Neutrophil (primary cell): Measurements from ENCODE around the gene LTC4S.

Experiments used
- H3K27ac ChIP-seq: fragments of 200-600 bp; sonication (generic); 2 replicates; pipeline ENCODE4 v1.5.1; 2016; ENCODE audit warnings: mild to moderate bottlenecking, moderate library complexity
- H3K27me3 ChIP-seq: fragments of 200-600 bp; sonication (generic); 2 replicates; pipeline ENCODE4 v1.6.0; 2016; ENCODE audit warnings: mild to moderate bottlenecking
- H3K36me3 ChIP-seq: fragments of 200-600 bp; sonication (generic); 2 replicates; pipeline ENCODE4 v1.5.1; 2017
- H3K4me1 ChIP-seq, 2 experiments: fragments of 200-600 bp in 1 of 2; sonication (generic) in 1 of 2; 1 replicate in 1 of 2; 2 replicates in 1 of 2; pipeline versions ENCODE4 v1.5.1 to v1.6.1; 2013 to 2016; ENCODE audit warnings: low read depth in 1 of 2, low read length in 1 of 2, mild to moderate bottlenecking in 1 of 2, moderate library complexity in 1 of 2; ENCODE audit not compliant: control insufficient read depth in 1 of 2, insufficient read depth in 1 of 2
- H3K4me3 ChIP-seq, 2 experiments: fragments of 200-600 bp in 1 of 2; sonication (generic) in 1 of 2; 1 replicate in 1 of 2; 2 replicates in 1 of 2; pipeline ENCODE4 v1.5.1; 2013 to 2016; ENCODE audit warnings: low read depth in 1 of 2, low read length in 1 of 2, mild to moderate bottlenecking in 1 of 2, moderate library complexity in 1 of 2
- H3K9me3 ChIP-seq: fragments of 200-600 bp; sonication (generic); 2 replicates; pipeline ENCODE4 v1.5.1; 2016
- TF ChIP-seq, protein P1 (sequence below): fragments of 200-600 bp; sonication (generic); IDR thresholded peaks from 2 replicates; pipeline ENCODE4 v1.5.1; 2016; ENCODE audit warnings: antibody characterized with exemption

The LTC4S gene

DNA sequence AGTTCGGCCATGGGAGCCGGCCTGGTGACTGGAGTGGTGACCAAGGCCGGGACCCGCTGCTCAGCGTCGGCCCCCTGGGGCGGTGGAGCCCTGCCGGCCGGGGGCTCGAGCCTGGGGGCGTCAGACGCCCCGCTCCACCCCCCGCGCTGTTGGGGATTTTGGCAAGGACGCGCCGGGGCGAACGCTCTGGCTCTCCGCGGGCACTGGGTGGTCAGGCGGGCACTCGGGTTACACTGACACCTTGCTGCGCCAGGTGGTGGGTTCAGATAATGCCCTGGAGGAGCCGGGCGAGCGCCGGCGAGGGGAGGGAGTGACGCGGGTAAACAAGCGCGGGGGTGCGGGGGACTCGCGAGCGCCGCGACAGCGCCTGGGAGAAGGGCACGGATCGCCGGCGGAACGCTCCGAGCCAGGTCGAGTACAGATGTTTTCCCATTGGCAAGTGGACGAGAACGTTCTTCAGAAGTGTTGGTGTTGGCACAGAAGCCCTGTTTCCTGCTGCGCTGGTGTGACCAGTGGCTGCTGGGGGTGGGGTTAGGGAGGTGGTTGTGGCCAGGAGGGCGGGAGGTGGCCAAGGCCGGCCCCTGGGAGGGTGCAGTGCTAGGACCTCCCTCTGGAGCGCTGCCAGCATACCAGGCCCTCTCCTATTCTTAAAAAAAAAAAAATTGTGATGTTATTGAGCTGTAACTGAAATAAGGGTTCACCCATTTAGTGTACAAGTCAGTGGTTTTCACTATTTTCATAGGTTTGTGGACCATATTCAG is 27.7 kb downstream of the LTC4S start:
- Histone ChIP-seq H3K9me3 (no peaks in the 10 kb centered on the region), H3K4me1 (peaks cover 48 to 56% of the 10 kb centered on the region in 2 experiments), H3K36me3 (peaks cover 39% of the 10 kb centered on the region), H3K27me3 (peaks cover 12% of the 10 kb centered on the region), H3K27ac (peak overlapping the region; percentile 100), H3K4me3 (peak overlapping the region; percentile 93 to 97)
- TF ChIP-seq, protein P1, sequence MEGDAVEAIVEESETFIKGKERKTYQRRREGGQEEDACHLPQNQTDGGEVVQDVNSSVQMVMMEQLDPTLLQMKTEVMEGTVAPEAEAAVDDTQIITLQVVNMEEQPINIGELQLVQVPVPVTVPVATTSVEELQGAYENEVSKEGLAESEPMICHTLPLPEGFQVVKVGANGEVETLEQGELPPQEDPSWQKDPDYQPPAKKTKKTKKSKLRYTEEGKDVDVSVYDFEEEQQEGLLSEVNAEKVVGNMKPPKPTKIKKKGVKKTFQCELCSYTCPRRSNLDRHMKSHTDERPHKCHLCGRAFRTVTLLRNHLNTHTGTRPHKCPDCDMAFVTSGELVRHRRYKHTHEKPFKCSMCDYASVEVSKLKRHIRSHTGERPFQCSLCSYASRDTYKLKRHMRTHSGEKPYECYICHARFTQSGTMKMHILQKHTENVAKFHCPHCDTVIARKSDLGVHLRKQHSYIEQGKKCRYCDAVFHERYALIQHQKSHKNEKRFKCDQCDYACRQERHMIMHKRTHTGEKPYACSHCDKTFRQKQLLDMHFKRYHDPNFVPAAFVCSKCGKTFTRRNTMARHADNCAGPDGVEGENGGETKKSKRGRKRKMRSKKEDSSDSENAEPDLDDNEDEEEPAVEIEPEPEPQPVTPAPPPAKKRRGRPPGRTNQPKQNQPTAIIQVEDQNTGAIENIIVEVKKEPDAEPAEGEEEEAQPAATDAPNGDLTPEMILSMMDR: peak; percentile 54

DNA sequence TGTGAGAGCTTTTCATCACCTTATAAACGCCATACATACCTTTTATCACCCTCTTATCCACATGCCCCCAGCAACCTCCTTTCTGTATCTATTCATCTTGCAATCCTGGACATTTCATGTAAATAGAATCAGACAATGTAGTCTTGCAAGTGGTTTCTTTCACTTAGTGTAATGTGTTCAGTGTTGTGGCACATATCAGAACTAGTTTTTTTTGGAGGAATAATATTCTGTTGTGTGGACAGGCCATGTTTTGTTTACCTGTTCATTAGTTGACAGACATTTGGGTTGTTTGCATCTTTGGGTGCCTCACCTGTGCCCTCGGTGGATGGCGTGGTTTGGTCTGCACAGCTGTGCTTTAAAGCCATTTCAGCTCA is 28.3 kb downstream of the LTC4S start:
- Histone ChIP-seq H3K27me3 (peaks cover 6% of the 10 kb centered on the region), H3K27ac (peak overlapping the region; percentile 100), H3K36me3 (peaks cover 45% of the 10 kb centered on the region), H3K9me3 (no peaks in the 10 kb centered on the region), H3K4me1 (peaks cover 42 to 50% of the 10 kb centered on the region in 2 experiments), H3K4me3 (peak overlapping the region; percentile 93 to 97)
- TF ChIP-seq, protein P1: no peak

DNA sequence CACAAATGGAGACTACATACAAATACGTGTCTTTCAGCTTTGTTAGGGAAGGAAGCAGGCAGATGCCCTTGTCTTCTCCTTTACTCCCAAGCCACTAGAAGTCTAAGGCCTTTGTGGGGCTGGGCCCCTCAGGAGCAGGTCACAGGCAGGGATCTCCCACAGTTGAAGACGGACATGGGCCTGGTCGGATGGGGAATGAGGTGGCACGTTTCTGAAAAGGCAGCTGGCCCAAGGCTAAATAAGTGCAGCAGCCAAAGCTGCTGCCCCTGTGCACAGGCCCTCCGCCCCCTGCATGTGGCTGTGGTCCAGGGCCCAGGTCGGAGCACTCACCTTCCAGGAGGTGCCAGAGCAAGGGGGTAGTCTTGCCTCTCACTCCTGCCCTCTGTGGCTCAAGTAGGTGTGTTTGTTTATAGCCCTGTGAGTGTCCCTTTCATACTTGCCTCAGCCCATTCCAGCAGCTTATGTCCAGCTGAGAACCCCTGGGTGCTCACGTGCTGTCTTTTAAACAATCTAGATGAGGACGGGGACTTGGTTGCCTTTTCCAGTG is 28.7 kb downstream of the LTC4S start:
- Histone ChIP-seq H3K4me1 (peaks cover 37 to 47% of the 10 kb centered on the region in 2 experiments), H3K9me3 (no peaks in the 10 kb centered on the region), H3K27ac (peak overlapping the region; percentile 100), H3K36me3 (peaks cover 50% of the 10 kb centered on the region), H3K4me3 (peak overlapping the region in 1 of 2 experiments; percentile 93), H3K27me3 (peaks cover 2% of the 10 kb centered on the region)
- TF ChIP-seq, protein P1: no peak

DNA sequence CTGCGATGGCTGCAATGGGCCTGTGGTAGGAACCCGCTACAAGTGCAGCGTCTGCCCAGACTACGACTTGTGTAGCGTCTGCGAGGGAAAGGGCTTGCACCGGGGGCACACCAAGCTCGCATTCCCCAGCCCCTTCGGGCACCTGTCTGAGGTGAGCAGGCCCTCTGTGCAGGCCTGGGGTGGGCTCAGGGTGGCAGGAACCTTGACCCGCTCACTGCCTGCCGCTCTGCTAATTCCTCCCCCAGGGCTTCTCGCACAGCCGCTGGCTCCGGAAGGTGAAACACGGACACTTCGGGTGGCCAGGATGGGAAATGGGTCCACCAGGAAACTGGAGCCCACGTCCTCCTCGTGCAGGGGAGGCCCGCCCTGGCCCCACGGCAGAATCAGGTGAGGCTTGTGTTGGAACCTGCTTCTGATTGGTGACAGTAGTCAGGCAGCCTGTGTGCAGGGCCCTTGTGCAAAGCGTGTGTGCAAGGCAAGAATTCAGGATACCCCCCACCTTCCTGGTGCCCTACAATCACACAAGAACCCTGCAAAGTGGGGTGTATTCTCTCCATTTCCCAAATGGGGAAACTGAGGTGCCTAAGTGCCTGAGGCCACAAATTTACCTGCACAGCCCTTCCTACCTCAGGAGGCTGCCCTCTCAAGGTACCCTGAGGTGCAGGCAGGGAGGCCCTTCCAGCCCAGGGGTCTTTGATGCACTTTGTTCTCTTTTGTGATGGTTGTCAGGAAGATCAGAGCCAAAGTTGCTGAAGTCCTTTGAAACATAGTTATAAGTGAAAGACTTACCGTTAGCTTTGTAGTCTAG is 30.4 kb downstream of the LTC4S start:
- no peaks in the 10 kb centered on the region for H3K27me3 ChIP-seq
- no peaks in the 10 kb centered on the region for H3K9me3 ChIP-seq
- peaks cover 66% of the 10 kb centered on the region for H3K36me3 ChIP-seq
- TF ChIP-seq, protein P1: no peak
- no peak overlapping the region for H3K27ac ChIP-seq
- H3K4me1 ChIP-seq: peaks cover 23 to 36% of the 10 kb centered on the region in 2 experiments
- H3K4me3 ChIP-seq: no peak overlapping the region

DNA sequence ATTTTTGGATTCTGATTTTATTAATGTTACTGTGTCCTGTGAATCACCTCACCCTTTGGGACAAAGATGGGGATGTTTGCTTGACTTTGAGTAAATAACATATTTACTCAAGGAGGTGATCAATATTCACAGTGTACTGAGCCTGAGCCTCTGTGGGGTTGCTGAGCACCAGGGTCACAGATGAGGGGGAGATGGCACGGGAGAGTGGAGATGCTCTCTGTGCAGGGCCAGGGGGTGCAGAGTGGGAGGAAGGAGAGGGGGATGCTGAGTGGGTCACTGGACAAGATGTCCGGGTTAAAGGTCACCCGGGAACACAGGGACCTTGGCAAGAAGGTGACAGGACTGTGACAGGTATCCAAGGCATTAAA is 30.9 kb downstream of the LTC4S start:
- TF ChIP-seq, protein P1: no peak
- Histone ChIP-seq H3K4me1 (peaks cover 18 to 30% of the 10 kb centered on the region in 2 experiments), H3K9me3 (no peaks in the 10 kb centered on the region), H3K36me3 (peaks cover 72% of the 10 kb centered on the region), H3K4me3 (no peak overlapping the region), H3K27ac (no peak overlapping the region), H3K27me3 (no peaks in the 10 kb centered on the region)
